ENCODE results near the gene PRKCI. TPM values are rescaled to one million over a fixed set of nuclear protein-coding genes. Genes with fewer than 3 reads are reported as not detected.
"Not testable (repeated sequence)": the region's sequence is repeated elsewhere in the genome, so short reads cannot be mapped to it uniquely, and the experiment has no call there.

Gene PRKCI
- total and polyA plus RNA-seq, 10 donors = 3.6 to 28.7 (median 14.9) TPM

DNA sequence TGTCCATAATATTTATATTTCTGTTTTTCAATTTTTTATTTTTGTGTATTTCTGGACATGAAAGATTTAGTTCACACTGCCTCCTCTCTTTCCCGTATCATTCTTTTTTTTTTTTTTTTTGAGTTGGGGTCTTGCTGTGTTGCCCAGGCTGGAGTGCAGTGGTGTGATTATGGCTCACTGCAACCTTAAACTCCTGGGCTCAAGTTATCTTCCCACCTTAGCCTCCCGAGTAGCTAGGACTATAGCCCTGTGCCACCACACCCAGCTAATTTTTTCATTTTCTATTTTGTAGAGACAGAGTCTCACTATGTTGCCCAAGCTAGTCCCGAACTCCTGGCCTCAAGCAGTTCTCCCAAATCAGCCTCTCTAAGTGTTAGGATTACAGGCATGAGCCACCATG lies 53.6 kb downstream of the PRKCI start:
- no peak overlapping the region for H3K4me3 ChIP-seq
- H3K27me3 ChIP-seq (replicated peaks in 1 of 7) = no peaks in the 10 kb centered on the region
- TF ChIP-seq POLR2A (IDR thresholded peaks at IDR 0.05) (no peak), POLR2AphosphoS5 (IDR thresholded peaks at IDR 0.05) (no peak)
- TF ChIP-seq, protein P1, sequence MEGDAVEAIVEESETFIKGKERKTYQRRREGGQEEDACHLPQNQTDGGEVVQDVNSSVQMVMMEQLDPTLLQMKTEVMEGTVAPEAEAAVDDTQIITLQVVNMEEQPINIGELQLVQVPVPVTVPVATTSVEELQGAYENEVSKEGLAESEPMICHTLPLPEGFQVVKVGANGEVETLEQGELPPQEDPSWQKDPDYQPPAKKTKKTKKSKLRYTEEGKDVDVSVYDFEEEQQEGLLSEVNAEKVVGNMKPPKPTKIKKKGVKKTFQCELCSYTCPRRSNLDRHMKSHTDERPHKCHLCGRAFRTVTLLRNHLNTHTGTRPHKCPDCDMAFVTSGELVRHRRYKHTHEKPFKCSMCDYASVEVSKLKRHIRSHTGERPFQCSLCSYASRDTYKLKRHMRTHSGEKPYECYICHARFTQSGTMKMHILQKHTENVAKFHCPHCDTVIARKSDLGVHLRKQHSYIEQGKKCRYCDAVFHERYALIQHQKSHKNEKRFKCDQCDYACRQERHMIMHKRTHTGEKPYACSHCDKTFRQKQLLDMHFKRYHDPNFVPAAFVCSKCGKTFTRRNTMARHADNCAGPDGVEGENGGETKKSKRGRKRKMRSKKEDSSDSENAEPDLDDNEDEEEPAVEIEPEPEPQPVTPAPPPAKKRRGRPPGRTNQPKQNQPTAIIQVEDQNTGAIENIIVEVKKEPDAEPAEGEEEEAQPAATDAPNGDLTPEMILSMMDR (IDR thresholded peaks at IDR 0.05 in 8 of 11, conservative IDR thresholded peaks at IDR 0.05 in 3 of 11) = no peak
- intact Hi-C loops (cut with DNase I; ENCODE audit: low total_unique reads) = no loop called here
- H3K9me3 ChIP-seq = no peaks in the 10 kb centered on the region
- peaks cover 0 to 21% (median 10%) of the 10 kb centered on the region in 6 donors for H3K4me1 ChIP-seq
- WGBS, 5 donors = 95 to 98% (median 97%) methylated on average over 3 of the region's 3 CpGs
- H3K36me3 ChIP-seq = peaks cover 0 to 55% (median 14%) of the 10 kb centered on the region in 6 donors
- DNase-seq = no peak
- H3K27ac ChIP-seq = no peak overlapping the region

DNA sequence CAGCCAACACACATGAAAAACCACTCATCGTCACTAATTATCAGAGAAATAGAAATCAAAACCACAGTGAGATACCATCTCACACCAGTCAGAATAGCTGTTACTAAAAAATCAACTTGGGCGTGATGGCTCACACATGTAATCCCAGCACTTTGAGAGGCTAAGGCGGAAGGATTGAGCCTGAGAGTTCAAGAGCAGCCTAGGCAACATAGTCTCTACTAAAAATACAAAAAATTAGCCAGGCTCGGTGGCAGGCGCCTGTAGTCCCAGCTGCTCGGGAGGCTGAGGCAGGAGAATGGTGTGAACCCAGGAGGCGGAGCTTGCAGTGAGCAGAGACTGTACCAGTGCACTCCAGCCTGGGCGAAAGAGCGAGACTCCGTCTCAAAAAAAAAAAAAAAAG lies 55.1 kb downstream of the PRKCI start:
- intact Hi-C loops (cut with DNase I; ENCODE audit: low total_unique reads) = not testable (repeated sequence)

DNA sequence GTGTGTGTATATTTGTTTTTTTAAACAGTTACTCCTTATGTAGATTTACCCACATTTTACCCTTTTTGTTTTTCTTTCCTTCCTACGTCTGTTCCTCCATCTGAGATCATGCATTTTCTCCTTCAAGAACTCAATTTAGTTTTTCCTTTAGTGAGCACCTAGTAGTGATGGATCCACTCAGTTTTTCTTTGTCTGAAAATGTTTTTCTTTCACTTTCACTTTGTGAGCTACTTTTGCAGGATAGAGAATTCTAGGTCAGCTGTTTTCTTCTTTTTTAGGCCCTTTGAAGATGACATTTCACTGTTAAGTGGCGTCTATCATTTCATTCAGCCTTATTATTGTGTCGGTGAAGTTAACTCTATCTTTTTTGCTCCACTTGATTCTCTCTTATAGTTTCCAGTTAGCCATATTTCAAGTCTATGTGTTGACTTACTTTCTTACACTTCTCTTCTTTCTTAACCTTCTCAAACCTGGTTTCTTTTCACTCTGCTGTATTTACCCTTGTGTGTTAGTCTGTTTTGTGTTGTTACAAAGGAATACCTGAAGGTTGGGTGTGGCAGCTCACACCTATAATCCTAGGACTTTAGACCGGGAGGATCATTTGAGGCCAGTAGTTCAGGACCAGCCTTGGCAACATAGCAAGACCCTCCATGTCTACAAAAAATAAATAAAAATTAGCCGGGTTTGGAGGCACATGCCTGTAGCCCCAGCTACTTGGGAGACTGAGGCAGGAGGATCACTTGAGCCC lies 55.8 kb downstream of the PRKCI start:
- H3K27me3 ChIP-seq (replicated peaks in 1 of 7) = no peaks in the 10 kb centered on the region
- peaks cover 0 to 21% (median 10%) of the 10 kb centered on the region in 6 donors for H3K4me1 ChIP-seq
- TF ChIP-seq, protein P1 (IDR thresholded peaks at IDR 0.05 in 8 of 11, conservative IDR thresholded peaks at IDR 0.05 in 3 of 11) = no peak
- no peak for TF ChIP-seq POLR2AphosphoS5 (IDR thresholded peaks at IDR 0.05)
- TF ChIP-seq POLR2A (IDR thresholded peaks at IDR 0.05) = no peak
- DNase-seq = no peak
- intact Hi-C loops (cut with DNase I; ENCODE audit: low total_unique reads) = no loop called here
- H3K9me3 ChIP-seq = no peaks in the 10 kb centered on the region
- H3K4me3 ChIP-seq = peak overlapping the region in 2 of 8 donors; percentile 6 to 51
- 78 to 79% (median 78%) methylated on average over 5 of the region's 5 CpGs for WGBS, 5 donors
- H3K36me3 ChIP-seq = peaks cover 0 to 52% (median 6%) of the 10 kb centered on the region in 6 donors
- H3K27ac ChIP-seq = peak overlapping the region in 3 of 8 donors; percentile 4 to 58 (median 26)

More for the DNA sequence above, 55.1 kb downstream of the PRKCI start:
- peaks cover 0 to 21% (median 10%) of the 10 kb centered on the region in 6 donors for H3K4me1 ChIP-seq
- not testable (repeated sequence) for DNase-seq; H3K9me3 ChIP-seq; H3K27me3 ChIP-seq (replicated peaks in 1 of 7)
- peak overlapping the region in 3 of 8 donors; percentile 4 to 58 (median 26) for H3K27ac ChIP-seq
- WGBS, 5 donors = 81 to 93% (median 92%) methylated on average over 10 of the region's 10 CpGs
- H3K36me3 ChIP-seq = peaks cover 0 to 55% (median 9%) of the 10 kb centered on the region in 6 donors
- peak overlapping the region in 2 of 8 donors; percentile 6 to 51 for H3K4me3 ChIP-seq

DNA sequence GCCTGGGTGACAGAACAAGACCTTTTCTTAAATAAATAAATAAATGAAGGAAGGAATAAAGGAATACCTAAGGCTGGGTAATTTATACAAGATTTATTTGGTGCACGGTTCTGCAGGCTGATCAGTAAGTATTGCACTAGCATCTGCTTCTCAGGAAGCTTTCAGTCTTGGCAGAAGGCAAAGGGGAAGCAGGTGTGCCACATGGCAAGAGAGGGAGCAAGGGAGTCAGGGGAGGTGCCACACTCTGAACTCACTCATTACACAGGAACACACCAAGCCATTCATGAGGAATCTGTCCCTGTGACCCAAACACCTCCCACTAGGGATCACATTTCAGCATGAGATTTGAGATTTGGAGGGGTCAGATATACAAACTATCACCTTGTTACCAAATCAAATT lies 56.4 kb downstream of the PRKCI start:
- intact Hi-C loops (cut with DNase I; ENCODE audit: low total_unique reads) = no loop called here
- peaks cover 0 to 21% (median 10%) of the 10 kb centered on the region in 6 donors for H3K4me1 ChIP-seq
- no peak overlapping the region for H3K4me3 ChIP-seq
- H3K36me3 ChIP-seq = peaks cover 0 to 46% (median 4%) of the 10 kb centered on the region in 6 donors
- 23 to 56% (median 39%) methylated on average over 1 of the region's 1 CpG for WGBS, 5 donors
- H3K9me3 ChIP-seq = no peaks in the 10 kb centered on the region
- TF ChIP-seq POLR2A (IDR thresholded peaks at IDR 0.05) = no peak
- no peak for TF ChIP-seq POLR2AphosphoS5 (IDR thresholded peaks at IDR 0.05)
- TF ChIP-seq, protein P1 (IDR thresholded peaks at IDR 0.05 in 8 of 11, conservative IDR thresholded peaks at IDR 0.05 in 3 of 11) = no peak
- DNase-seq = no peak
- no peaks in the 10 kb centered on the region for H3K27me3 ChIP-seq (replicated peaks in 1 of 7)
- no peak overlapping the region for H3K27ac ChIP-seq

Data from spleen (tissue), 11 donors.